Measurements from ENCODE around the gene ATMIN.

The ATMIN gene

GRCh38 chr16:81035398-81035974, at the start of gene ATMIN:
Gene ATMIN (plus strand): TSS chr16:81035842. CDS start chr16:81035871, 29 bp downstream.
- DNase-seq: peak; percentile 80

GRCh38 chr16:80986557-80986956, 49.1 kb upstream of the ATMIN start:
- DNase-seq: no peak

- no peak for DNase-seq
Observed at GRCh38 chr16:80988756-80989155, 46.9 kb upstream of the ATMIN start.

GRCh38 chr16:80989801-80990200, 45.8 kb upstream of the ATMIN start:
- no peak for DNase-seq

- no peak for DNase-seq
Observed at GRCh38 chr16:80990577-80990976, 45.1 kb upstream of the ATMIN start.

GRCh38 chr16:80990978-80991377, 44.7 kb upstream of the ATMIN start:
- no peak for DNase-seq

- DNase-seq: no peak
Observed at GRCh38 chr16:80991792-80992430, 43.7 kb upstream of the ATMIN start.

GRCh38 chr16:80992676-80993293, 42.9 kb upstream of the ATMIN start:
- DNase-seq: no peak

- DNase-seq: no peak
Observed at GRCh38 chr16:80993307-80993706, 42.3 kb upstream of the ATMIN start.

- DNase-seq: no peak
Observed at GRCh38 chr16:80993834-80994233, 41.8 kb upstream of the ATMIN start.

- no peak for DNase-seq
Observed at GRCh38 chr16:80994451-80994850, 41.2 kb upstream of the ATMIN start.

- no peak for DNase-seq
Observed at GRCh38 chr16:80996688-80997138, 38.9 kb upstream of the ATMIN start.

GRCh38 chr16:80997139-80997798, 38.4 kb upstream of the ATMIN start:
- DNase-seq: no peak

- no peak for DNase-seq
Observed at GRCh38 chr16:80997964-80998620, 37.5 kb upstream of the ATMIN start.

GRCh38 chr16:81000873-81001272, 34.8 kb upstream of the ATMIN start:
- DNase-seq: no peak

GRCh38 chr16:81001330-81001729, 34.3 kb upstream of the ATMIN start:
- no peak for DNase-seq

GRCh38 chr16:81003064-81003463, 32.6 kb upstream of the ATMIN start:
- no peak for DNase-seq

GRCh38 chr16:81003610-81004460, 31.8 kb upstream of the ATMIN start:
- no peak for DNase-seq

- DNase-seq: peak; percentile 28
Observed at GRCh38 chr16:81004646-81005353, 30.8 kb upstream of the ATMIN start.

- no peak for DNase-seq
Observed at GRCh38 chr16:81005610-81006161, 30.0 kb upstream of the ATMIN start.

- DNase-seq: peak; percentile 12
Observed at GRCh38 chr16:81006211-81006812, 29.3 kb upstream of the ATMIN start.
